OCI-LY1 (cell line): ENCODE measurements around the gene MAPK8IP3.

Experiments used
- EZH2 ChIP-seq: fragments of 200-600 bp; sonication (generic), shearing (Covaris generic); IDR thresholded peaks from 2 replicates; pipeline ENCODE4 v1.8.0; 2017; ENCODE audit warnings: borderline replicate concordance, mixed run types, mild to moderate bottlenecking, antibody characterized with exemption, low read length, moderate library complexity, mixed read lengths
- TF ChIP-seq, protein P1 (sequence below): fragments of 200-600 bp; sonication (generic), shearing (Covaris generic); IDR thresholded peaks from 2 replicates; pipeline ENCODE4 v1.5.1; 2017; ENCODE audit warnings: mild to moderate bottlenecking, antibody characterized with exemption, low read length, moderate library complexity, mixed read lengths

DNA sequence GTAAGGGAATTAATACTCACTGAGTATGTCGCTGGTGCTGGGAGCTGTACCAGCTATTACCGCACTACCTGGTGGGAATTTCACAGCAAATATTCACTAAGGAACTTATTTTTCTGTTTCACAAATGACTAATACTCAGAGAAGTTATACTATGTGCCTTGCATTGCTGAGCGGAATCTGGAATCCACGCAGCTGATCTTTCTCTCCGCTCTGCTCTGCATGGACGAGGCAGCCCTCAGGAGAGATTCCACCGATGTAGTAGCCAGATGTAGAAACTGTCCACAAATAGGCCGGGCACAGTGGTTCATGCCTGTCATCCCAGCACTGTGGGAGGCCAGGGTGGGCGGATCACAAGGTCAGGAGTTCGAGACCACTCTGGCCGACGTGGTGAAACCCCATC, 48.2 kb downstream of the MAPK8IP3 start:
- TF ChIP-seq, protein P1, sequence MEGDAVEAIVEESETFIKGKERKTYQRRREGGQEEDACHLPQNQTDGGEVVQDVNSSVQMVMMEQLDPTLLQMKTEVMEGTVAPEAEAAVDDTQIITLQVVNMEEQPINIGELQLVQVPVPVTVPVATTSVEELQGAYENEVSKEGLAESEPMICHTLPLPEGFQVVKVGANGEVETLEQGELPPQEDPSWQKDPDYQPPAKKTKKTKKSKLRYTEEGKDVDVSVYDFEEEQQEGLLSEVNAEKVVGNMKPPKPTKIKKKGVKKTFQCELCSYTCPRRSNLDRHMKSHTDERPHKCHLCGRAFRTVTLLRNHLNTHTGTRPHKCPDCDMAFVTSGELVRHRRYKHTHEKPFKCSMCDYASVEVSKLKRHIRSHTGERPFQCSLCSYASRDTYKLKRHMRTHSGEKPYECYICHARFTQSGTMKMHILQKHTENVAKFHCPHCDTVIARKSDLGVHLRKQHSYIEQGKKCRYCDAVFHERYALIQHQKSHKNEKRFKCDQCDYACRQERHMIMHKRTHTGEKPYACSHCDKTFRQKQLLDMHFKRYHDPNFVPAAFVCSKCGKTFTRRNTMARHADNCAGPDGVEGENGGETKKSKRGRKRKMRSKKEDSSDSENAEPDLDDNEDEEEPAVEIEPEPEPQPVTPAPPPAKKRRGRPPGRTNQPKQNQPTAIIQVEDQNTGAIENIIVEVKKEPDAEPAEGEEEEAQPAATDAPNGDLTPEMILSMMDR = no peak
- TF ChIP-seq EZH2 = no peak
